A172 (cell line): Measurements from ENCODE around the gene LGALS4. TPM values are rescaled to one million over a fixed set of nuclear protein-coding genes. Genes with fewer than 3 reads are reported as not detected.
"Not testable (repeated sequence)": the region's sequence is repeated elsewhere in the genome, so short reads cannot be mapped to it uniquely, and the experiment has no call there.

Experiments
- DNase-seq: peaks from one replicate; pipeline ENCODE4 v3.0.0-alpha.2; 2015; ENCODE audit warnings: low spot score
- total RNA-seq: library from RNA; depleted of rRNA; stranded (reverse); fragments of >200 nt; shearing (Covaris generic); gene quantifications from 2 replicates; pipeline ENCODE4 v1.2.3, GENCODE V29; 2014

LGALS4 gene
- total RNA-seq, 1 experiment from 2014 or later: not detected

DNA sequence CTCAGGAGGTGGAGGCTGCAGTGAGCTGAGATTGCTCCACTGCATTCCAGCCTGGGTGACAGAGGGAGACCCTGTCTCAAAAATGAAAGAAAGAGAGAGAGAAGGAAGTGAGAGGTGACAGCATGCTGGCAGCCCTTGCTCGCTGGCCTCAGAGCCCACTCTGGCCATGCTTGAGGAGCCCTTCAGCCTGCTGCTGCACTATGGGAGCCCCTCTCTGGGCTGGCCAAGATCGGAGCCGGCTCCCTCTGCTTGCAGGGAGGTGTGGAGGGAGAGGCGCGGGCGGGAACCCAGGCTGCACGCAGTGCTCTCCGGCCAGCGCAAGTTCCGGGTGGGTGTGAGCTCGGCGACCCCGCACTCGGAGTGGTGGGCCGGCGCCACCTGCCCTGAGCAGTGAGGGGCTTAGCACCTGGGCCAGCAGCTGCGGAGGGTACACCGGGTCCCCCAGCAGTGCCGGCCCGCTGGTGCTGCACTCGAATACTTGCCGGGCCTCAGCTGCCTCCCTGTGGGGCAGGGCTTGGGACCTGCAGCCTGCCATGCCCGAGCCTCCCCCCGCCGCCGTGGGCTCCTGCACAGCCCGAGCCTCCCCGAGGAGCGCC, 8.6 kb upstream of the LGALS4 start:
- DNase-seq: not testable (repeated sequence)

DNA sequence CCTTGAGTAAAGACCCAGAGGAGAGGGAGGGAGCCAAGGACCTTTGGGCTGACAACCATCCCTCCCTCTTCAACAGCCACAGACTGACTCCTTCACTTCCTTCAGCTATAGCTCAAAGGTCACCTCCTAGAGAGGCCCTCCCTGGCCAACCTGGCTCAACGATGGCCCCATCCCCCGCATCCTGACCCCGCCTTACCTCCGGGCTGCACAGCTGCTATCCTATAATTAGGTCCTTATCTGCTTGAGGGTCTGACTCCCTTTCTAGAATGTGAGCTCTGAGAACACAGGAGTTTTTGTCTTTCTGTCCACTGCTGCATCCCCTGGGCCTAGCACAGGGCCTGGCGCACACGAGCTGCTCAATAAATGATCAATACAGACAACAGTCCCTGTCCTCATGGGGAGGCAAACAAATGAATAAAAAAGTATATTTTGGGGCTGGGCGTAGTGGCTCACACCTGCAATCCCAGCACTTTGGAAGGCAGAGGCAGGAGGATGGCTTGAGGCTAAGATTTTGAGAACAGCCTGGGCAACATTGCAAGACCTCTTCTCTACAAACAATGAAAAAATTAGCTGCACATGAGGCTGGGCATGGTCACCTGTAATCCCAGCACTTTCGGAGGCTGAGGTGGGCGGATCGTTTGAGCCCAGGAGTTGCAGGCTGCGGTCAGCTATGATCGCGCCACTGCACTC, 6.6 kb upstream of the LGALS4 start:
- DNase-seq: no peak

DNA sequence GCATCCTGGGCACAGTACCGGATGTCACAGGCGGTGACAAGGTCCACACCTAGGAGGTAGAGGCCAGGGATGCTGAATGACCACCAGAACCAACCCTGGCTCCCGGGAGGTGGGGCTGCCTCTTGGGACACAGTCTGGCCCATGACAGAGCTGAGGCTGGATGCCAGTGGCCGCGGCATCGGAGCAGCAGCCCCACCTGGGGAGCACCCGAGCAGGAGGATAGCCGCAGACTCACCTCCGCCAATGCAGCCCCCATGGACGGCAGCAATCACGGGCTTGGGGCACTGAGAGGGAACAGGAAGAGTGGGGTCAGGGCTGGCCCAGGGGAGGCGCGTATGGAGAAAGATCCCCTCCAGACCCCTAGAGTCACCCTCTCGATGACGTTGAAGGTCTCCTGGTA, 4.3 kb upstream of the LGALS4 start:
- DNase-seq: no peak

DNA sequence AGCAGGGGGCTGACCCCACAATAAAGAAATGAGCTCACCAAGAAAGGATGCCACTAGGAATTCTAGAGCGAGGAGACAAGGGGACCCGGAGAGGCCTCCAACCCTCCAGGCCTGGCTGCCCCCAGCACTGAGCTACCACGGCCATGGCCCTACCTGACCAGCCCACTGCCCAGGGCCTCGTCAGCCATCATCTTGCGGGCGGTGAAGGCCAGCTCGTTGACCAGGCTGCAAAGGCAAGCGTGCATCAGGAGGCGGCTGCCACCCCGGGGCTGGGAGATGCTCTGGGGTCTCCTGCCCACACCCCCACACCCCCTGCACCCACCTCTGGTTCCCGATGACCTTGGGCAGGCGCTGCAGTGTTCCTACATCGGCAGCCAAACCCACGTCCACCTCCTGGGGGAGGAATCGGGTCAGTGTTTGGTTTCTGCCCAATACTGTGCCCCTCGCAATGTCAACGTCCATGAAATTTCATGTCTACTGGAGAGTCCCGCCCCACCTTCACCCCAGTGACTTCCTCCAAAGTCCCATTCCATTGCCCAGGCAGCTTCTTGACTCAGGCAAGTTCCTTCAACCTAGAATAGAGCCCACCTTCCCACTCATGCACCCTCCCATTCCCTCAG, 3.5 kb upstream of the LGALS4 start:
- DNase-seq: no peak

DNA sequence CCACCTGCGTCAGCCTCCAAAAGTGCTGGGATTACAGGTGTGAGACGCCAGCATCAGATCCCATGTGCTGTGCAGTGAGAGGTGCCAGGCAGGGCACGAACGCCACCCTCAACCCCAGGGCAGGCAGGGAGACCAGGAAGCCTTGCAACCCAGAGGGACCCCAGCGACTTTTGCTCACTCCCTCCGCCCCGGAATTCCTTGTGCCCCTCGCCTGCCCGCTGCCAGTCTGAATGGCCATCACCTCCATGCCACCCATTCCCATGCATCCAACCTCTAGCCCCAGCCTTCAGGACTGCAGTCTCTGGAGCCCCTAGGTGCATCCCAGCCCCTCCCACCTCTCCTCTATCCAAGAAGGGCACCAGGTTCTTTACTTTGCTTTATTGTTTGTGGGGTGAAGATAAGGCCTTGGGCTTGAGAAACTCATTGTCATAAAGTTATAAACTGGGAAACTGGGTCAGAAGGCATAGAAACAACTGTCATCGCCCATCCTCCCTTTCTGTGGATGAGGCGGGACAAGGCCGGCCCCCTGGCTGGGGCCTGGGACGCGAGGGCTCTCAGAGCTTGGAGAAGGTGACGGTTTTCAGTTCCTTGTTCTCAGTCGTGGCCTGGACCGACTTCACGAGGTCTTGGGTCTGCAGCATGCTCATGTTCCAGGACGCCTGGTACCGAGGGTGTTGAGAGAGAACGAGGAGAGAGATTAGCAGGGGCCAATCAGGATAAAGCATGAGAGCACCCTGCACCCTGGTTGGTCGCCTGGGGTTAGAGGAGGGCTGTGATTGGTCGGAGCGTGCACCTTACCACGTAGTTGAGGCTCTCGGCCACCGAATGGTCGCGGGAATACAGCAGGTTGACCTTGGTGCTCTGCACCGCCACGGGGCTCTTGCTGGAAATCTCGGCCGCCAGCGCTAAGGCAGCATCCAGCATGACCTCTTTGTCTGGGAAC, 2.6 kb upstream of the LGALS4 start:
- DNase-seq: no peak

DNA sequence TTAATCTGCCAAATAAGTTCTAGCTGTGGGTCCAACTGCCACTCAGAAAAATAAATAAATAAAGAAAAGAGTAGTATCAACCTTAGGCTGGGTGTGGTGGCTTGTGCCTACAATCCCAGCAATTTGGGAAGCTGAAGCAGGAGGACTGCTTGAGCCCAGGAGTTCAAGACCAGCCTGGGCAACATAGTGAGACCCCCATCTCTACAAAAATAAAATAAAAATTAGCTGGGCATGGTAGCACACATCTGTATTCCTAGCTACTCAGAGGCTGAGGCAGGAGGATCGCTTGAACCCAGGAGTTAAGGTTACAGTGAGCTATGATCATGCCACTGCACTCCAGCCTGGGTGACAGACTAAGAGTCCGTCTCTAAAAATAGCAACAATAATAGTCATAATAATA, 1.2 kb upstream of the LGALS4 start:
- DNase-seq: not testable (repeated sequence)

DNA sequence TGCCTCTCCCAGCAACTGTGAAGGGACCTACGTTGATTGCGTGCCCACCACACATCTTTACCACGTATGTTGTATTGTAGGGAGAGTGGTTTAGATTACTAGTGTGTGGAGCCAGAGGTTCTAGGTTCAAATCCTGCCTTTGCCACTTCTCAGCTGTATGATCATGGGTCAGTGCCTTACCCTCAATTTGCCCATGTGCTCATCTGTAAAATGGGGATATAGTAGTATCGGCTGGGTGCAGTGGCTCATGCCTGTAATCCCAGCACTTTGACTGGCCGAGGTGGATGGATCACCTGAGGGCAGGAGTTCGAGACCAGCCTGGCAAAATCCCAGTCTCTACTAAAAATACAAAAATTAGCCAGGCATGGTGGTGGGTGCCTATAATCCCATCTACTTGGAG, 578 bp upstream of the LGALS4 start:
- DNase-seq: no peak

DNA sequence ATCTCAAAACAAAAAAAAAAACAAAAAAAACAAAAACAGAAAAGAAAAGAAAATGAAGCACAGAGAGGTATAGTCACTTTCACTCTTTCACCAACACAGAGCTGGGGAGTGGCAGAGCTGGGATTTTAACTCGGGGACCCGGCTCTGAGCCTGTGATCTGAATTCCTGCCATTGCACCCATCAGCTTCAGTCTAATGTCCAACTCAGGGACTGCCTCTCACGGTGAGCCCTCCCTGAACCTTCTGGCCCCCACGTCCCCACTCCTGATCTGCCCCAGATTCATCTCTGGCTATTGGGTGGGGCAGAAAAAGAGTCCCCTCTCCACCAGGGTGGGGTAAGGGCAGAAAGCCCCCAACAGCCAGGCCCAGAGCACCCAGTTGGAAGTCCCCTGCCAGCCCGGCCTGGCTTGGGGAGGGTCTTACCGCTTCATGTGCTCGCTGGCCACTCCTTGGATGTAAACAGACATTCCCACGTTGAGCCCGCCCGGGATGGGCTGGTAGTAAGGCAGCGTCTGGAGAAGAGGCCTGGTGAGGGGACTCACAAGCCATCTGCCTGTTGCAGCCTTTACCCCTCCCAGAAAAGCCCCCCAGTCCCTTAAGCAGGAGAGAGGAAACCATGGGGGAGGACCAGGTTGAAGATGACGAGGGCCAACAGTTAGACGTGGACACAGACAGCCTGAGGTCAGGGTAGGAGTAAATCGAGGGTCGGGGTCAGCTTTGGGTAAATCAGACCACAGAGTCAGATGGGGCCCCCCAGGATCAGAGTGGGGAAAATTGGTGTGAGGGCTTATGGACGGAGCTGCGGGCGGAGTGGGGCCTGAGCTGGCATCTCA, 520 bp downstream of the LGALS4 start:
- DNase-seq: no peak

DNA sequence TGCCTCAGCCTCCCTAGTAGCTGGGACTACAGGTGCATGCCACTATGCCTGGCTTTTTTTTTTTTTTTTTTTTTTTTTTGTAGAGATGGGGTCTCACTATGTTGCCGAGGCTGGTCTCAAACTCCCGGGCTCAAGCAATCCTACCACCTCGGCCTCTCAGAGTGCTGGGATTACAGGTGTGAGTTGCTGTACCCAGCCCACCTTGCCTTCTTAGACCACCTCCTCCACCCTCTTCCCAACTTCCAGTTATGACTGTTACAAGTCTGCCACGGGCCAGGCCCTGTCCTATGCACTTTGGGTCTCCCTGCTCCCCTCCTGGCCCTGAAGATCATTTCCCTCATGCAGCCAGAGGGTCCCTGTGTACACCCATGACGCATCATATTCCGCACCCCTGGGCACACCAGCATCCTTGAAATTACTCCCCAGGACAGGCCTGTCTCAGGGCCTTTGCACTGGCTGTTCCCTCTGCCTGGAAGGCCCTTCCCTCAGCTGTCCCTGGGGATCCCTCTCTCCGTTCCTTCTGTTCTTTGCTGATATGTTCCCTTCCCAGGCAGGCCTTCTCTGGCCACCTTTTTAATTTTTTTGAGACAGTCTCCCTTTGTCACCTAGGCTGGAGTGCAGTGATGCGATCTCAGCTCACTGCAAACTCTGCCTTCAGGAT, 3.0 kb downstream of the LGALS4 start:
- DNase-seq: no peak

DNA sequence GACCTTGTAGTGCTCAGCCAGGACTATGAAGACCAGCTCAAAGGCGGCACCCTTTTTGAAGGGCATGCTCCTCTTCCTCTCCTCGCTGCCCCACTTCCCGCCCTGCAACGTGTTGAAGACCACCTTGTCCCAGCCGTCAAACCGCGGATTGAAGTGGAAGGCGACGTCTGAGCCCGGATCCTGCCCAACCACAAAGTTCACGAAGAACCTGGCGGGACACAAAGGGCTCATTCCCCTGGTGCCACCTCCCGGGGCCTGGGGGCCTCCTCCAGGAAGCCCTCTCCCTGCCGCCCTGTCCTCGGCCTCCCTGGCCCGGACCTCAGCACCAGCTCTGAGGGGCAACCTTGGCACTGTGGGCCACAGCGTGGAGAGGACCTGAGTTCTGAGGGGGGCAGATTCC, 4.0 kb downstream of the LGALS4 start:
- no peak for DNase-seq

DNA sequence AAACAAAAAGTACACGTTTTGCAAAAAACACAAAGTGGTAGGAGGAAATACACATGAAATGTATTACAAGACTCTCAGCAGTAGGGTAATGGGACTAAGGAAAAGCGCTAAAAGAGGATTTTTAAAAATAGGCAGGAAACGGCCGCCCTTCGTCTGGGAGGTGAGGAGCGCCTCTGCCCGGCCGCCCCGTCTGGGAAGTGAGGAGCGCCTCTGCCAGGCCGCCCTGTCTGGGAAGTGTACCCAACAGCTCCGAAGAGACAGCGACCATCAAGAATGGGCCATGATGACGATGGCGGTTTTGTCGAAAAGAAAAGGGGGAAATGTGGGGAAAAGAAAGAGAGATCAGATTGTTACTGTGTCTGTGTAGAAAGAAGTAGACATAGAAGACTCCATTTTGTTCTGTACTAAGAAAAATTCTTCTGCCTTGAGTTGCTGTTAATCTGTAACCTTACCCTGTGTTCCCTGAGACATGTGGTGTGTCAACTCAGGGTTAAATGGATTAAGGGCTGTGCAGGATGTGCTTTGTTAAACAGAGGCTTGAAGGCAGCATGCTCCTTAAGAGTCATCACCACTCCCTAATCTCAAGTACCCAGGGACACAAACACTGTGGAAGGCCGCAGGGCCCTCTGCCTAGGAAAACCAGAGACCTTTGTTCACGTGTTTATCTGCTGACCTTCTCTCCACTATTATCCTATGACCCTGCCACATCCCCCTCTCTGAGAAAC, 5.2 kb downstream of the LGALS4 start:
- DNase-seq: not testable (repeated sequence)

DNA sequence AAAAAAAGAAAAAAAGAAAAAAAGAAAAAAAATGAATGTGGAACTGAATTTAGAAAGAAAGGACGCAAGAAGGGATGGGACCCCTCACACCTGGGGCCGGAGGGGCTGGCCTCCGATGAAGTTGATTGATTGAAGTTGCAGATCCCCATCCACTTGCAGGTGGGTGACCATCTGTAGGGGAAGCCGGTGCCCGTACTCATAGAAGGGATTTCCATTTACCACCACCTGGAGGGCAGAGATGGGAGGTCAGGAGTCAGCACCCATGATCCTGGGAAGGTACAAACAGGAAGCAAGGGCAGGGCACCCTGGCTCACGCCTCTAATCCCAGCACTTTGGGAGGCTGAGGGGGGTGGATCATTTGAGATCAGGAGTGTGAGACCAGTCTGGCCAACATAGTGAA, 6.4 kb downstream of the LGALS4 start:
- DNase-seq: no peak

DNA sequence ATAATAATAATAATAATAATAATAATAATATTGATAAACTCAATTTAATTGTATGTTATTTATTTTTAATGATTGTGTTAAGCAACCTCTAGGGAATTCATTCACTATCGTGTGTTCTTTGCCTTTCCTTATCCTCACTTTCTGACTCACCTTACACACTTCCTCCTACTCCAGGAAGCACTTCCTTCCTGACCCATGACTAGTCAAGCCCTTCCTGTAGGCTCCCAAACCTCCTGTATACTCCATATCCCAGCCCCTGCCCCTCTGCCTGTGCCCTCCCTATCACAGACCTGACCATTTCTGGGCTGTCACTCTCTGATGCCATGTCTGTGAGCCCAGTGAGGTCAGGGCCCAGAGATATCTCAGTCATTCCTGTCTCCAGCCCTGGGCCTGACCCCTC, 7.6 kb downstream of the LGALS4 start:
- no peak for DNase-seq

DNA sequence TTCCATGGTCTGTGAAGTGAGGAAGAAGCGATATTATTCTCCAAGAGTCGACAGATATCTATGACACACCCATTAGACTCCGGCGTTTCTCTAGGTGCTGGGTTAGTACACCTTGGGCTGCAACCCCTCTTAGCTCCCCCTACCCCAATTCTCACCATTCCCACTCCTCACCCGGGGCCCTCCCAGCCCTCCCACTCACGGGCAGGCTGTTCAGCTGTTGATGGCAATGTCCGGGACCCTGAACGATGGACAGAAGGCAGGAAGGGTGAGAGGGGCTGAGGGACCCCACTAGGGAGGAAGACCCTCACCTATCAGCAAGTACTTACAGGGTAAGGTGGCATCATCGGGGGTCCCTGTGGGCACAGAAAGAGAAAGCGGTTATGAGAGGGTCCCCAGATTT, 9.2 kb downstream of the LGALS4 start:
- DNase-seq: no peak

DNA sequence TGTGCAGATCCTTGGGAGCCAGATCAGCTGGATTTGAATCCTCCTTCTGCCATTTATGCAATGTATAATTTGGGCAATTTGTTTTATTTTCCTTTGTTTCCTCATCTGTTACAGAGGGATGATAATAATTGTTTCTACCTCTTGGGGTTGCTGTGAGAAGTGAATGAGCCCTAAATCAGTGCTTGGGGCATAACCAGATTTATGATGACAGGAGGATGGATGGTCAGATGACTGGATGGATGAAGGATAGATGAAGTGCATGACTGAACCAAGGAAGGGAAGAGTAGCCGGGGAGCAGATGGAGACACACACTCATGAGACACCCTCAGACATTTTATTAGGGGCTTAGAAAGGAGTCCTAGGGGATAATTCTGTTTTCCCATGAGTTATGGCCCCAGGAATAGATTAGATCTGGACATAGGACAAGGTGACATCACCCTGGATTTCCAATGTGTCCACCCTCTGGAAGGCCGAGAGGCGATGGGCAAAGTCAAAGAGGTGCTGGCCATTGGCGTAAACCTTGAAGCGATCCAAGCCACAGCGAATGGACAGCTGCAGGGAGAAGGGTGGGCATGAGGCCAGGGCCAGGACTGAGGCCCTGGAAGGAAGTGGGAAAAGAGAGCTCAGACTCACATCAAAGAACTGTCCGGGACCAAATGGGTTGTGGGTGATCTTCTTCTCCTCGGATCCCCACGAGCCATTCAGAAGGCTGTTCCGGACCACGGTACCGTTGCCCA, 11.2 kb downstream of the LGALS4 start:
- no peak for DNase-seq

DNA sequence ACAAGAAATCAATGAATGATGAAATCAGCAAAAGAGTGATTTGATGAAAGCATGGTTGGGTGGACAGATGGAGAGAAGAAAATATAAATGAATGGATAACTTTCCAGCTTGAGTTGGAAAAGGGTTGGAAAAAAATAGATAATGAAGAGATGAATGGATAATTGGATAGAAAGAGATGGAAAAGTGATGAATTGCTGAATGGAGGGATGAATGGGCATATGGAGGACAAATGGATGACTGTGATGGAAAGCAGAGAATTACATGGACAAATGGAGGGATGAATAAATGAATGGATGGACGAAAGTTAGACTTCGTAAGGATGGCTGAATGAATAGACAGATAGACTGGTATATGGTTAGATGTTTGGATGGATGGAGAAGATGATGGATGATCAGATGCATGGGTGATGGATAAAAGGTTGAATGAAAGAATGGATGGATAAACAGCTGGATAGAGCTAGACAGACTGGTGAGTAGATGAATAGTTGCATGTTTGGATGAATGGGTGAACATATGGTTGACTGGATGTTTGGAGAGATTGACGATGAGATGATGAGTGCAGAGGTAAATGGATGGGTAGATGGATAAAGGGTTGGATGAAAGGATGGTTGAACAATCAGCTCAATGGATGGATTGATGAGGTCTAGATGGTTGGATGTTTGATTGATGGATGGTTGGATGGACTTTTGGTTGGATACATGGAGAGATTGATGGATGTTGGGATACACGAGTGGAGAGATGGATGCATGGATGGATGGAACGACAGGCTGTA, 12.0 kb downstream of the LGALS4 start:
- no peak for DNase-seq

DNA sequence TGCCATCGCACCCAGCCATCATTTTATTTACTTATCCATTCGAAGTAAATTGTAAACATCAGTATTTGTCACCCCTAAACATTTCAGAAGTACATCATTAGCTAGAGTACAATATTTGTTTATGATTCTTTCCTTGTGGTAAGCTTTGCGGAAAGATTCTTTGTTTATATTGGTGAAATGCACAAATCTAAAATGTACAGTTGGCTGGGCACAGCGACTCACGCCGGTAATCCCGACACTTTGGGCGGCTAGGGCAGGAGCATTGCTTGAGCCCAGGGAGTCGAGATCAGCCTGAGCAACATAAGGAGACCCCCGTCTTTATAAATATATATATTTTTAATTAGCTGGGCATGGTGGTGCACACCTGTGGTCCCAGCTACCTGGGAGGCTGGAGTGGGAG, 13.6 kb downstream of the LGALS4 start:
- DNase-seq: no peak

DNA sequence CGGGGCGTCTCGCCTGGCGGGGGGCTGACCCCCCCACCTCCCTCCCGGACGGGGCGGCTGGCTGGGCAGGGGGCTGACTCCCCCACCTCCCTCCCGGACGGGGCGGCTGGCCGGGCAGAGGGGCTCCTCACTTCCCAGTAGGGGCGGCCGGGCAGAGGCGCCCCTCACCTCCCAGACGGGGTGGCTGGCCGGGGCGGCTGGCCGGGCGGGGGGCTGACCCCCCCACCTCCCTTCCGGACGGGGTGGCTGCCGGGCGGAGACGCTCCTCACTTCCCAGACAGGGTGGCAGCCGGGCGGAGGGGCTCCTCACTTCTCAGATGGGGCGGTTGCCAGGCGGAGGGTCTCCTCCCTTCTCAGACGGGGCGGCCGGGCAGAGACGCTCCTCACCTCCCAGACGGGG, 15.0 kb downstream of the LGALS4 start:
- not testable (repeated sequence) for DNase-seq

DNA sequence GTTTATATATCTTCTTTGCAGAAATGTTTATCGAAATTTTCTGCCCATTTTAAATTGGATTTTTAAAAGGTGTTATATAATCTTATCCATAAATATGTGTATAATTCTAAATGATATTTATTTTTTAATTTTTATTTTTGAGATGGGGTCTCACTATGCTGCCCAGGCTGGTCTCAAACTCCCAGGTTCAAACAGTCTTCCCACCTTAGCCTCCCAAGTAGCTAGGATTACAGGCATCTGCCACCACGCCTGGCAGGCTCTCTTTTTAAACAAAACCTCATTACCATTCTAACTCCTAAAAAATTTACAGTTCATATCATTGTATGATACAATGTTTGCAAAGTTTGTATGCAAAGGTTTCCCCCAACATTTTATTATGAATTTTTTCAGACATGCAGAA, 16.6 kb downstream of the LGALS4 start:
- no peak for DNase-seq
